Uterus (tissue), 4 donors: ENCODE results near the gene MRGPRG. TPM values are rescaled to one million over a fixed set of nuclear protein-coding genes. Genes with fewer than 3 reads are reported as not detected.

Source experiments
- DNase-seq, 2 donors: peaks; one replicate each; pipeline ENCODE4 v3.0.0-alpha.2; 2019 to 2020
- H3K27ac ChIP-seq, 2 donors: fragments of 200-600 bp; sonication (generic); 1 replicate in 1 of 2; 2 replicates in 1 of 2; pipeline ENCODE4 v1.5.1; 2016 to 2018
- H3K27me3 ChIP-seq, 2 donors: fragments of 200-600 bp; sonication (generic); one replicate each; pipeline ENCODE4 v1.5.1; 2018 to 2019; ENCODE audit warnings: control low read depth in 1 of 2
- H3K36me3 ChIP-seq, 2 donors: fragments of 200-600 bp; sonication (generic); one replicate each; pipeline ENCODE4 v1.5.1; 2019; ENCODE audit warnings: control low read depth in 1 of 2
- H3K4me1 ChIP-seq, 2 donors: fragments of 200-600 bp; sonication (generic); one replicate each; pipeline ENCODE4 v1.5.1; 2018 to 2019; ENCODE audit warnings: control low read depth in 1 of 2
- H3K4me3 ChIP-seq, 2 donors: fragments of 200-600 bp; sonication (generic); 1 replicate in 1 of 2; 2 replicates in 1 of 2; pipeline ENCODE4 v1.5.1; 2018 to 2019; ENCODE audit warnings: mild to moderate bottlenecking in 1 of 2
- H3K9me3 ChIP-seq, 2 donors: fragments of 200-600 bp; sonication (generic); one replicate each; pipeline ENCODE4 v1.5.1; 2019; ENCODE audit warnings: control low read depth in 1 of 2
- POLR2A ChIP-seq, 2 donors: fragments of 450-650 bp; IDR thresholded peaks; one replicate each; pipeline ENCODE4 v1.6.1; 2016; ENCODE audit warnings: antibody characterized with exemption in 2 of 2, mild to moderate bottlenecking in 1 of 2, moderate library complexity in 1 of 2
- intact Hi-C: fragments of 100-400 bp; cut with DNase I; formaldehyde crosslinking; loops from one replicate; pipeline ENCODE4 v1.15.1; 2023; ENCODE audit warnings: low total_unique reads
- total RNA-seq, 4 donors: library from RNA; depleted of rRNA in 3 of 4; stranded (reverse); fragments of >200 nt in 3 of 4; gene quantifications; one replicate each; pipeline versions ENCODE4 v1.1.0 to v1.2.4, GENCODE V29; 2014 to 2023
- TF ChIP-seq, protein P1 (sequence below), 4 experiments: fragments of 200-600 bp in 2 of 4; fragments of 450-650 bp in 2 of 4; sonication (generic) in 2 of 4; IDR thresholded peaks; one replicate each; pipeline ENCODE4 v1.5.1; 2016 to 2019; ENCODE audit warnings: antibody characterized with exemption in 4 of 4, mild to moderate bottlenecking in 2 of 4, moderate library complexity in 1 of 4
- donor health status: DM: yes; HTN: yes; CAD: no.

The MRGPRG gene
- total RNA-seq, 4 donors from 2014 or later, result not detected

- intact Hi-C loops, result no loop called here
- no peak overlapping the region for H3K27ac ChIP-seq
- no peaks in the 10 kb centered on the region for H3K9me3 ChIP-seq
- no peaks in the 10 kb centered on the region for H3K4me1 ChIP-seq
- no peak for TF ChIP-seq POLR2A (IDR thresholded peaks at IDR 0.05)
- TF ChIP-seq, protein P1, sequence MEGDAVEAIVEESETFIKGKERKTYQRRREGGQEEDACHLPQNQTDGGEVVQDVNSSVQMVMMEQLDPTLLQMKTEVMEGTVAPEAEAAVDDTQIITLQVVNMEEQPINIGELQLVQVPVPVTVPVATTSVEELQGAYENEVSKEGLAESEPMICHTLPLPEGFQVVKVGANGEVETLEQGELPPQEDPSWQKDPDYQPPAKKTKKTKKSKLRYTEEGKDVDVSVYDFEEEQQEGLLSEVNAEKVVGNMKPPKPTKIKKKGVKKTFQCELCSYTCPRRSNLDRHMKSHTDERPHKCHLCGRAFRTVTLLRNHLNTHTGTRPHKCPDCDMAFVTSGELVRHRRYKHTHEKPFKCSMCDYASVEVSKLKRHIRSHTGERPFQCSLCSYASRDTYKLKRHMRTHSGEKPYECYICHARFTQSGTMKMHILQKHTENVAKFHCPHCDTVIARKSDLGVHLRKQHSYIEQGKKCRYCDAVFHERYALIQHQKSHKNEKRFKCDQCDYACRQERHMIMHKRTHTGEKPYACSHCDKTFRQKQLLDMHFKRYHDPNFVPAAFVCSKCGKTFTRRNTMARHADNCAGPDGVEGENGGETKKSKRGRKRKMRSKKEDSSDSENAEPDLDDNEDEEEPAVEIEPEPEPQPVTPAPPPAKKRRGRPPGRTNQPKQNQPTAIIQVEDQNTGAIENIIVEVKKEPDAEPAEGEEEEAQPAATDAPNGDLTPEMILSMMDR (IDR thresholded peaks at IDR 0.05), result no peak
- no peaks in the 10 kb centered on the region for H3K27me3 ChIP-seq
- no peak overlapping the region for H3K4me3 ChIP-seq
- no peaks in the 10 kb centered on the region for H3K36me3 ChIP-seq
- no peak for DNase-seq
Measured at GRCh38 chr11:3186166-3186953, 32.3 kb downstream of the MRGPRG start.

- H3K4me3 ChIP-seq, result no peak overlapping the region
- H3K4me1 ChIP-seq, result no peaks in the 10 kb centered on the region
- no peaks in the 10 kb centered on the region for H3K27me3 ChIP-seq
- H3K9me3 ChIP-seq, result no peaks in the 10 kb centered on the region
- intact Hi-C loops, result no loop called here
- TF ChIP-seq, protein P1 (IDR thresholded peaks at IDR 0.05), result no peak
- no peaks in the 10 kb centered on the region for H3K36me3 ChIP-seq
- H3K27ac ChIP-seq, result no peak overlapping the region
- no peak for DNase-seq
Measured at GRCh38 chr11:3184732-3185347, 33.8 kb downstream of the MRGPRG start.

DNA sequence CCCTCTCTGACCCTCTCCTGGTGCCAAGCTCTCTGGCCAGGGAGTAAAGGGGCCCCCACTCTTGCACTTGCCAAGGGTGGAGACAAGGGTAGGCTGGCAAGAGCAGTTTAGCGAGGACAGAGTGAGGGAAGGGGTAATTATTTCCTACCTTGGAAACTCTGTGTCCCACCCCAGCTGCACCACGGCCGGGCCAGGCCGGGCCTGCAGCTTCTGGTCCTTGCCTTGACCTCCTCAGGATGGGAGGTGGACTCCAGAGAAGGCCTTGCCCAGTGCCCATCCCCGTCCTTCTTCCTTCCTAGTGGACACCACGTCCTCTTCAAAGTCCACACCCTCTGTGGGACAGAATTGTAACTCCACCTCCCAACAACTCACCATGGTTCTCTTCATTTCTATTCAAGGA is 35.1 kb downstream of the MRGPRG start:
- TF ChIP-seq, protein P1 (IDR thresholded peaks at IDR 0.05), result no peak
- no peak for TF ChIP-seq POLR2A (IDR thresholded peaks at IDR 0.05)
- Histone ChIP-seq H3K4me3 (no peak overlapping the region), H3K9me3 (no peaks in the 10 kb centered on the region), H3K36me3 (no peaks in the 10 kb centered on the region), H3K27me3 (no peaks in the 10 kb centered on the region), H3K4me1 (no peaks in the 10 kb centered on the region), H3K27ac (no peak overlapping the region)
- intact Hi-C loops, result no loop called here
- no peak for DNase-seq

DNA sequence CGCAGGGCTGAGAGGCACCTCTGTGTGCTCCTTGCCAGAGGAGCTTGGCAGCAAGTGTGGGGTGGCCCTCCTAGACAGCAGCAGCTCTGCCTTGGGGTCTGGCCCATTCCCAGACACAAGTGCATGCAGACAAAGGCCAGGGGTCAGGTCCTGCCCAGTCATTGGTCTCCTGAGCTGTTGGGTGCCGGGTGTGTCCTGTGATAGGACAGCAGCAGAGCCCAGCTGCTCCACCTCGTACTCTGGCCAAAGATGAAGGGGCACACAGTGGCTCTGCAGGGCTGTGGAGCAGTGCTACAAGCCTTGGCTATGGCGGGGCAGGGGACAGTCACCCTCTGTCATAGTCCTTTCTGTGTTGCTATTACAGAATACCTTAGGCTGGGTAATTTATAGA is 36.2 kb downstream of the MRGPRG start:
- DNase-seq, result no peak
- TF ChIP-seq, protein P1 (IDR thresholded peaks at IDR 0.05), result no peak
- no peak for TF ChIP-seq POLR2A (IDR thresholded peaks at IDR 0.05)
- Histone ChIP-seq H3K36me3 (no peaks in the 10 kb centered on the region), H3K4me3 (no peak overlapping the region), H3K4me1 (no peaks in the 10 kb centered on the region), H3K9me3 (no peaks in the 10 kb centered on the region), H3K27ac (no peak overlapping the region), H3K27me3 (no peaks in the 10 kb centered on the region)
- intact Hi-C loops, result no loop called here

DNA sequence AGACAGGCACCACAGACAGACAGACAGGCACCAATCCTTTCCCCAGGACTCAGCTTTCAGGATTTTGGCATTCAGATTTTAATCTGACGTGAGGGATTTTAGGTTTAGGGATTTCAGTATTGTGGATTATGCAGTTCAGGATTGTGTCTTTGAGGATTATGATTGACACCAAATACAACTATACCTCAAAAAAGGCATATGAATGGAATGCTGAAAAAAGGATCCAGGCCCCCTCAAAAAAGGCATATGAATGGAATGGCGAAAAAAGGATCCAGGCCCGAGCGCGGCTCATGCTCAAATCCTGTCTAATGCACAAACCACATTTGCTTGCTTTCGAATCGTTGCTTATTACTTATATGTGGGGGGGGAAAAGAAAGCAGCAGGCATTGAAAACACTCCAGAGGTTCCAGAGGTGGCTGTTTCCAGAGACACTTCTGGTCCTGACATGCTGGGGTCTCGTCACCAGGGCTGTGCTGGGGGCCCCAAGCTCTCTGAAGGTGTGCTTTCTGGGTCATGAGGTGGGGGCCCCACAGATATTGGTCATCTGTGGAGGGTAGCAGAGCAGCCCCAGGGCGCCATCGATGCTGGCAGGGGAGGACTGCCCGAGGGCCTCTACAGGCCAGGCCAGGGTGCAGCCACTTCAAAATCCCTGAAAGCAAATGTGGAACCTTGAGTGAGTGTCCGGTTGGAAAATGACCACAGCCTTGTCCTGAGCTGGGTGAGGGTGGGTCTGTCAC is 36.7 kb downstream of the MRGPRG start:
- intact Hi-C loops, result no loop called here
- Histone ChIP-seq H3K4me3 (no peak overlapping the region), H3K9me3 (no peaks in the 10 kb centered on the region), H3K36me3 (no peaks in the 10 kb centered on the region), H3K4me1 (no peaks in the 10 kb centered on the region), H3K27me3 (no peaks in the 10 kb centered on the region), H3K27ac (no peak overlapping the region)
- no peak for TF ChIP-seq POLR2A (IDR thresholded peaks at IDR 0.05)
- TF ChIP-seq, protein P1 (IDR thresholded peaks at IDR 0.05), result no peak
- no peak for DNase-seq
